HG03457 (cell line): ENCODE results near the gene TCF12.

Source experiments
- ATAC-seq: cut with Tn5 transposase; IDR thresholded peaks from one replicate; pipeline ENCODE4 v1.9.1; 2021; ENCODE audit warnings: moderate number of reproducible peaks; ENCODE audit not compliant: unreplicated experiment

TCF12 gene

DNA sequence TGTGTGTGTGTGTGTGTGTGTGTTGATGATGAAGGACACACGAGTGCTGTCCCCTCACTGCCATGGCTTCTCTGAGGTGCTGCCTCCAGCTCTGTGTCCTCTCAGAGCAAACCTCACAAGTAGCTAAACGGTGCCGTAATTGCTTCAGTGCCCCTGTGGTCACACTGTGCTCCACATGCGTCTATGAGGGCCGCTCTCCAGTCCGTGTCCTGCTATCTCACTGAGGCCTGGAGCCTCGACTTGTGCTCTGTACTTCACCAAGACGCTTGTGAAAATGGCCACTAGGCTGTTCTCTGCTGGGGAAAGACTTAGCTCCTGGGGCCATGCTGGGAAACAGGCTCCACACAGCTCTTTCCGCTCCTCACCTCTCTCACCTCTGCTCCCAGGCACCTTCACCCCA lies 392.4 kb downstream of the TCF12 start:
- no peak for ATAC-seq

DNA sequence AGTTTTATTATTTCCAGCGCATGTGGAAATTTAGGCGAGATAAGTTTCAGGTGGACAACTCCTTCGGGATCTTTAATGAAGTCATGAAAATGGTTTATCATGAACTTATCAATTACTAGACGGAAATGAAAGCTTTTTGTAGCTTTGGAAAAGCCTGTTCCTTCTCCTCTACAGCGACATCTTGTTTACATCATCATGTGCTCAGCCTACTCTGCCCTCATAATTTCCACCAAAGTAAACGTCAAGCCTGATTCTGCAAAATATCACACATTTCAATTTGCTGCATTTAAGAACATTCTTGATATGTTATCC lies 393.5 kb downstream of the TCF12 start:
- no peak for ATAC-seq

DNA sequence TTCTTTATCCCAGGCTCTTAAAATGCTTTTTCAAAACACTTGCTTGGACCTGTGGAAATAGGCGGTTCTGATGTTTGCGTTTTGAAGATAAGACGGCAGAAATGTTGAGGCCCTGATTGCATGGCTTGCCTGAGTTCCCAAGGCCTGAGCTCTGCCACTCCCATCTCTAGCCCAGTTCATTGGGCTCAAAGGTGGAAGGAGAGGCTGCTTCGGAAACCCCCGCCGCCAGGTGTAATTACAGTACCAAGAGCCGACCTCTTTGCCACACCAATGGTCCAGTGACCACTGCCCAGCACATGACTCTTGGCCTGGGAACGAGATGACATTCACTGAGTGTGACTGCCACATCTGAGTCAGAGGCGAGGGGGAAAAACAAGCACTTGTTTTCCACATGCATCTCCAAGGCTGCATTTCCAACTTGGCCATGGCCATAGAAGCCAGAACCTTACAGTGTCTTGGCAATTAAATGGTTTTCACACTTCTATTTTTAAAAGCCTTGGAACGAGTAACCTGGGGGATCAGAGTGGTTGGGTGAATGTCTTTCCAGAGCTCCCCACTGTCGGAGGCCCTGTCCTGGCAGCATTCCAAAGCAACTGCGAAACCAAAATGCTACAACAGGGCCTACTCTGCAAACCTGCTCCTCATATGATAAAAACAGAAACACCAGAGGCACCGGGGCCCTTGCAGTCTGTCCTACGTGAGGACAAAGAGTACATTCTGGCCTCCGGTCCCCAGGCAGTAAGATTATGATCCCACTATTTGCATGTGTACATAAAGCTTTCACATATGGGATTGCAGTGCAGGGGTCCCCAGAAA lies 394.1 kb downstream of the TCF12 start:
- no peak for ATAC-seq

DNA sequence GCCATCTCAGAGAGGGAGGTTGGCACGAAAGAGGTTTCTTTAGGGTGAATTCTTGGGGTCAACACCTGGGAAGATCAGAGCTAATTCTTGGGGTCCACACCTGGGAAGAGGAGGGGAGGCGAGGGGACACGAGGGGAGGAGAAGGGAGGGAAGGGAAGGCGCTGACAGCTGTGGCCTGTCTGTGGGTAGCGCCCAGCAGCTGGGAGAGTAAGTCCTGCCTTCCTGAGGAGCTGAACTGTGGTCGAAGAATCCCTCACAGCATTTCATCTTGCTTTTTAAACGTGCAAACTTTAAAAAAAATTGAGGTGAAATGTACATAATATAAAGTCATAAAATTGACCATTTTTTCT lies 394.7 kb downstream of the TCF12 start:
- ATAC-seq = no peak

DNA sequence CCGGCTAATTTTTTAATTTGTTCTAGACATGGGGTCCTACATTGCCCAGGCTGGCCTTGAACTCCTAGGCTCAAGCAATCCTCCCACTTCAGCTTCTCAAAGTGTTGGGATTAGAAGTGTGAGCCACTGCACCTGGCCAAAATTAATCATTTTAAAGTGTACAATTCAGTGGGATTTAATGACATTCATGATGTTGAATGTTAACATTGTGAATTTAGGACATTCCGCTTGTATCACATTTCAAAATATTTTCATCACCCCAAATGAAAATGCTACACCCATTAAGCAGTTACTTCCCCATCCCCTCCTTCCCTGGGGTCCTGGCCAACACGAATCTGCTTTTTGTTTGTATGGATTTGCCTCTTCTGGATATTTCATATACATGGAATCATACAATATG lies 395.8 kb downstream of the TCF12 start:
- no peak for ATAC-seq

DNA sequence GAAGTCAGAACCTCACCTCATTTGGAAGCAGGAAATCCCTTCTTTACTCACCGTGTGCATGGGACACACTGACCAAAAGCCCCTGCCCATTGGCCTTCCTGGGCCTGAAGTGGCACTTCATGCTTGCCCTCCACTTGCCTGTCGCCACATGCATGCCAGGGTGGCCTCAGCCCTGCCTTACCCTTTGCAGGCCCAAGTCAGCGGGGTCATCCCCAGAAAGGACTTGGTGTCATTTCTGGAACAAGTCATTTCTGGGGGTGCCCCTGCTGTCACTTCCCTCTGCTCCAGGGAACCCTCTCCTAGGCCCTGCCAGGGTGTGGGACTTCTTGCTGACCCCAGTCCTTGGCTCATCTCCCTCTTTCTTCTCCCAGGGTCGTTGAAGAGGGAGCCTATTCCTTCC lies 398.0 kb downstream of the TCF12 start:
- ATAC-seq = no peak

DNA sequence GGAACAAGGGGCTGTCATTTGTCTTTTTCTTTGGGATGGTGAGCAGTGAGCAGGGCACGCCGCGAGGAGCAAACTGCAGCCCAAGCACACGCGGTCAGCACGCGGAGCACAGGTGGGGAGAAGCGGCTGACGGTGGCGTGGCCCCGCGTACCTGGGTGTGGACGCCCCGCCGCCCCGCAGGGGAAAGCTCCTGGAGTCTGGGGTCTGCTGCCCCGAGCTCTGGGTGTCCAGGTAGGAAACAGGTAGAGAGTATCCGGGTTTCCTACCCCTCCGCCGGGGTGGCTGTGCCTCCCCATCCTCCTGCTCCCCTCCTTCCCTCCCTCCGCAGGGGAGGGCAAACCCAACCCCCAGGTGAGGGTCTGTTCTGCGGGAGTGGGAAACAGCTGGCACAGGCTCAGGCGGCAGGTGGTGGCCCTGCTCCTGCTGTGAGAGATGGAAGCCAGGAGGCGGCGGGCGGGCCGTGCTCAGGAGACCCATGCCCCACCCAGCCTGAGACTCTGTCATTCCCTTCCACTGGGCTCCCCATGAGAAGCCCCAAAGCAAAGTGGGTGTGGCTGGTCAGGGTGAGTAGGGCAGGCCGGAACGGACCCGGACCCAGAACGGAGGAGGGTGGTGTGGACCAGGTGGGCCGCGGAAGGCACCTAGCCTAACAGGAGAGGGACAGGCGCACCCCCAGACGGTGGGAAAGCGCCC lies 400.9 kb downstream of the TCF12 start:
- ATAC-seq = no peak

DNA sequence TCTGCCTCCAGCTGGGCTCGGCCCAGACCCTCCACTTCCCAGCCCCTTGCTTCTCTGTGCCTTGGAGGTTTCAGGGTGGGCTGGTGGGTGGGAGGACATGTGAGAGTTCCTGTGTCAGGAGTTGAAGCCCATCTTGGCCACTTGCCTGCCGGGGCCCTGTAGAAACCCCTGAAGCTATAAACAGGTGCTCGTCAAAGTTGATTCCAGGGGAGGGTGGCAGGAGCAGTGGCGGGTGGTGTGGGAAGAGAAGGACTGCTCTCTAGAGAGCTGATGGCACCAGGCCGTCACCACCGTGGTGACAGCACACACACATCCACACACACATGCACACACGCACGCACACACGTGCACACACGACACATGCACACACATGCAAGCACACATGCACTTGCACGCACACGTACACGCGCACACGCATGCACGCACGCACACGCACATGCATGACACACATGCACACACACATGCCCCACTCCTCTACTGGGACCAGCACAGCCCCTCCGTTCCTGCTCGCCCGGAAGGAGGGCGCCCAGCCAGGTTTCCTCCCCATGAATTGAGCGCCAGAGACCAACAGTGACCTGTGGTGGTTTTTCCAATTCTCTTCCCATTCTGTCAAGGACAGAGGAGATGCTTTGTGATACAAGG lies 401.6 kb downstream of the TCF12 start:
- no peak for ATAC-seq

DNA sequence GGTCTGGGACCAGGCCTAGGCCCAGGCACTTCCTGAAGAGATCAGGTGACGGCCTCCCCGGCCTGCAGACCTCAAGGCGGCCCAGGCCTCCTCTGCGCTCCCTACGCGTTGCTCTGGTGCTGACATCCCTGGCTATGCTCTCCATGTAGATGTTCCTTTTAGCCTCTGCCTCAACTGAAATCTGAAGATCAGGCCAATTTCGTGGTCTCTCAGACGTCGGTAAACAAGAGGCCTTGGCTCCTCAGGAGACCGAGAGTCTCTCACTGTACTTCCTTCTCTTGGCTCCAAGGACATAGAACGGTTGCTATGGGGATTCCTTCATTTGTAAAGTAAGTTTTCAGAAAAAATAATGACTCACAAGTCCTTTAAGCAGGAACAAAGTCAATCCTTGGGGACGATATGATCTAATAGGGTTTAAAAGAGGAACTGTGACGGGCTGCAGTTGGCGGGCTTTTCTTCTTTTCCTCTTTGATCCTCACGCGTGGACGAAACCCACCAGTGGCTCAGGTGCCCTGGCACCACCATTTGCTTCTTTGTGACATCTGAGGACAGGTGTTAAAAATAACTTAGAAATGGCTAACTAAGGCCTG lies 402.3 kb downstream of the TCF12 start:
- ATAC-seq = no peak

DNA sequence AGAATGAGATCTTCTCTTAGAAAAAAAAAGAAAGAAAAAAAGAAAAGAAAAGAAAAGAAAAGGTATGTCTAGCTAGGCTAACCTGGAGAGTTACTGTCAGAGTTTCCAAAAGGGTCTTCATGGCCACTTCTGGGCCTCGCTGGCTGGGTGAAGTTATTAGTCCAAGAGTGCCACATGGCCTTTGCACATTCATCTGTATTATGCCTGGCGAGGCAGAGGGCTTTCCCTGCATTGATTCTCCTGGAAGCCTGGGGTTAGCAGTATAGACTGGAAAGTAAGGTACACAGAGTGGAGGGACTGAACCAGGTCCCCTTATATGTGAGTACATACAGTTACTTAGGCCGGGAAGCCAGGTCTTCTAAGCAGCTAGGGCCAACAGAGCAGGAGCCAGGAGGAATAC lies 403.0 kb downstream of the TCF12 start:
- no peak for ATAC-seq

DNA sequence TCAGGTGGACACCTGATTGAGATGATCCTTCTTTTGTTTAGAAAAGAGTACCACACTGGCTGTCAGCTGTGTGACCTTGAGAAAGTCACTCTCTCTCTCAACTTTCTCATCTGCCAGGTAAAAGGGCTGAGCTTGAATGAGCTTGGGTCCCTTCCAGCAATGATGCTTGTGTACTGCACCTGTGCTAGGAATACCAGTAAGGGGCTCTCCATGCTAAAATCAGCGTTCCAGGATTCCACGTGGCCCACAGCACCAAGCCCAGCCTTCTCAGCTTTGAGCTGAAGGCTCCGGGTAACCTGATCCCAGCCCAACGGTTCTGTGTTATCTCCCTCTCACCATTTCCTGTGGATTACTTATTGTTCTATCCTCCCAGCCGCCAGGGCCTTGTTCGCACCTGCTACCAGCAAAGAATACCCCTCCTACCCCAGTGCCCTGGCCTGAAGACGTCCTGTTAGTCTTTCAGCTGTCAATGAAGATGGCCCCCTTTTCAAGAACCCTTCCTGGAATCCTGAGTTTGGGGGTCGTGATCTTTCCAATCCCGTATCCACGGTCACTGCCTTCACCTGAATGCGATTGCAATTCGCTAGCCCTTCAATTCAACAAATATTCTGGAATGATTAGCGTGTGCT lies 403.6 kb downstream of the TCF12 start:
- no peak for ATAC-seq

DNA sequence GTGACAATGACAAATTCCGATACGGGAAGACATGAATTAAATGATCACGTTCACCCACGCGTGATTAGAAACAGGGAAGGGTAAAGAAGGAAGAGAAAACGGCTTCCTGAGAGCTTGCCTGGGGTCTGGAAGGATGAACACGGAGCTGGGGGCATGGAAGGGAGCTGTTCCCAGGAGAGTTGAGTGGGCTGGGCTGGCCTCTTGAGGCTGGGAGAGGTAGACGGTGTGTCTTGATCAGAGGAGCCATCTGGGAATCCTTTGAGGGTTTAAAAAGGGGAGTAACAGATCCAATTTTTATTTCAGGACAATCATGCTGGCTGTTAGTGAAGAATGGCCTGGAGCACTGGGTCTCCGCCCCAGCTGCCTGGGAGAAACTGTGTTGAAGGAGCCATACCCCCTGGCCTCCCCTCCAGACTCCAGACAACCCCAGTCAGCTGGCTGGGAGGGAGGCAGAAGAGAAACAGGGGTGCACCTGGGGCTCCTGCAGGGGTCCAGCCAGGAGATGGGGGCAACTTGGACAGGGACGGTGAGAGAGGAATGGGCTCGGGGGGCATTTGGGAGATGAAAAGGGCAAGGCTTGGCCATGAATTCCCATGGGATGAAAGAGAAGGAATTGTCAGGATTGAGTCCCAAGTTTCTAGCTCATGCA lies 404.3 kb downstream of the TCF12 start:
- ATAC-seq = no peak

DNA sequence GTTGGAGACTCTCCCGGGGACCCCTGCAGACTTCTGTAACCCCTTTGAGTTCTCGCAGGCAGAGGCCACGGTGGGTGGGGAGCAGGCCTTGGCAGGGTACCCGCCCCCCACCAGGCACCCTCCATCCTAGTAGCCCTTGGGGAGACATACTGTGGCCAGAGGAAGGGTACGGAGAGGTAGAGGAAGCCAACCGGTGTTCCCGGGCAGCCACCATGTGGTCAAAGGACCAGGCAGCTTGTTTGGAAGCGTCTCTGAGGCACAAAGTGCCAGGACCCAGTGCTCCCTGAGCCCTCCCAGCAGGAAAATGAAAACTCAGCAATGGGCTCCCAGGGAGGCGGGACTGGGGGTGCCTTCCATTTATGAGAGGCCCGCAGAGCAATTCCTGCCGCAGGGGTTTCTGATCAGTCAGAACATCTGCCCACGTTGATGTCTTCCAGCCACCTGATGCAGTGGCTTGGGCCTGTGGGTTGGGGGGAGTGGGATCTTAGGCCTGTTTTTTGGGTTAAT lies 404.9 kb downstream of the TCF12 start:
- ATAC-seq = no peak

DNA sequence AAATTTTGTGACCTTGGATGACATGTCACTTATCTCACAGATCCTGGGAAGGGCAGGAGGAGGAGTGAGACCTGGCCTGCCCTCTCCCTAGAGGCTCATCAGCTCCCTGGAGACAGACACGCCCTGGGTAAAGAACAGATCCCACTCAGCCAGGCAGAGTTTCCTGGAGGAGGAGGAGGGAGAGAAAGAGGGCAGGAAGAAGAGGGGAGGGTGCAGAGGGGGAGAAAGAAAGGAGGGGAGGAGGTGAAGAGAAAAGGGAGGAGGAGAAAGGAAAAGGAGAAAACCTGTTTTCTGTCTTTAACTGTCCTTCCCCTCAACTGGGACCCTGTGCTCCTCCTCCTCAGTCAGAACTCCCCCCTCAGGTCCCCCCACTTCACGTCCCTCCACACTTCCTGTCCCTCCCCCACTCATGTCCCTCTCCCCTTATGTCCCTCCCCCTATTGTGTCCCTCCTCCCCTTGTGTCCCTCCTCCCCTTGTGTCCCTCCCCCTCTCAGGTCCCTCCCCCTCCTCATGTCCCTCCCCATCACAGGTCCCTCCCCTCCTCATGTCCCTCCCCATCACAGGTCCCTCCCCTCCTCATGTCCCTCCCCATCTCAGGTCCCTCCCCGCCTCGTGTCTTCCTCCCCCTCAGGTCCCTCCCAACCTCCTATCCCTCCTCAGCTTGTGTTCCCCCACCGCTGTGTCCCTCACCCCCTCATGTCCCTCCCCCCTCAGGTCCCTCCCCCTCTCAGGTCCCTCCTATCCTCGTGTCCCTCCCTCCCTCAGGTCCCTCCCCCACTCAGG lies 405.6 kb downstream of the TCF12 start:
- no peak for ATAC-seq

DNA sequence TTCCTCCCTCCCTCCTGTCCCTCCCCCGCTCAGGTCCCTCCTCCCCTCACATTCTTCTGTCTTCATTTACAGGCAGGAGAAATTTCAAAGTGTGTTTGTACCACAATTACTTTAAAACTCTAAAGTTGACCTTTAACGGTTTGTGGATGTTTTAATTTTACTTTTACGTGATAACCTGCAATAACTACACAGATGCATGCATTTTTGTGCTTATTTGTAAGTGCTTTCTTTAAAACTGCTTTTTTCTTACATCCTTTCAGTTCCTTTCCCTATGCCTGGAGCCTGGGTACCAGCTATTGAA lies 406.1 kb downstream of the TCF12 start:
- ATAC-seq = no peak

DNA sequence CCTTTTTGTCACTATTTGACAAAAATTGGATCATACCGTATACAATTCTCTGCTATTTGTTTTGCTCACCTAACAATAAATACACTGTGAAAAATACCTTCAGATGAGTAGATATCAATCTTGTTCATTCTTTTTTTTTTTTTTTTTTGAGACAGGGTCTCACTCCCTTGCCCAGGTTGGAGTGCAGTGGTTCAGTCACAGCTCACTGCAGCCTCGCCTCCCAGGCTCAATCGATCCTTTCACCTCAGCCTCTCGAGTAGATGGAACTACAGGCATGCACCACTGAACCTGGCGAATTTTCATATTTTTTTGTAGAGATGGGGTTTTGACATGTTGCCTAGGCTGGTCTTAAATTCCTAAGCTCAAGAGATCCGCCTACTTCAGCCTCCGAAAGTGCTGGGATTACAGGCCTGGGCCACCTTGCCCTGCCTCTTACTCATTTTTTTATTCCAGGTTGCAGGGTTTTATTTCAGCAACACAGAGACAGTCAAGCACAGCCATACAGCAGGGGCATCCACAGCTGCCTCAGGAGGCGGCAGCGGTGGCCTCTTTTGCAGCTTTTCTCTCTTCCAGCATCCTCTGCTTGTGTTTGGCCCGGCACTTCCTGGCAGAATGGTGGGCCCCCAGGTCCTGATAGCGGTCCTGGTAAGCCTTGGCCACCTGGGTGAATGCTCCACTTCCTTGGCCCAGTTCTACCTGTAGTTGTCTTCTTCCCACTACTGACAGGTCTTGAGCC lies 406.7 kb downstream of the TCF12 start:
- ATAC-seq = no peak

DNA sequence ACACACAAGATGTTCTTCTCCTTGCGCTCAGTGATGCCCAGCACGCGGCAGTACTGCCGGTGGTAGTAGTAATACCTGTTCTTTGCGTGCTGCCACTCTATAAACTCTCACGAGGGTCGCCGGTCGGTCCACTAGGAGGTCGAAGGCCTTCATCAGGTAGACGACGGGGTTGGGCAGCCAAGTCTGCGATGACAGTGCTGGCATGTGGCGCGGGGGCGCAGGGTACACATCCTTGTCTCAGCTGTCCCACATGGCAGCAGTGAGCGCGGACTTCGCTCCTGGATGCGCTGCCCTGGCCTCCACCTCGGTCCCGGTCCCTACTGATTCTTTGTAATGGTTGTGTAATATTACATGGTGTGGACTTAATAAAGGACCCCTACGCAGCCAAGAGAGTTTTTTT lies 407.8 kb downstream of the TCF12 start:
- no peak for ATAC-seq

DNA sequence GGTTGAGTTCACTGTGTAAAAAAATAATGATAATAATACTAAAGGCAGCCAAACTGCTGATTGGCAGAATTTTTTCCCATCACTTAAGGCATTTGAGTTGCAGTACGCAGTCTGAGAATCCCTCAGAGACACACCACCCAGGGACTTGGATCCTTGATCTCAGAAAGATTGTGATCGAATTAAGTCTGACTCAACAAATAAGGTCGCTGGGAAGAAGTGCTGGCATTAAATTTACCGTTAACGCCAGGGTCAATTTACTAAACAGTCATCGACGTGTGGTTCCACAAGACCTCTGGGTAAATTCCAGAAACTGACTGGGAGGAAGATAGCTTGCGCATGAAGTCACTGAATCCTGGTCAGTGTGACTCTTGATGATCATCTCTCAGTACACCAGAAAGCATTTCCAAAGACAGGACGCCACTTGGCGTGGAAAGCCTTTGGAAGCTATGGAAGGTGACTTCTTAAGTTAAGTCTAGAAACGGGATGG lies 409.6 kb downstream of the TCF12 start:
- ATAC-seq = no peak

DNA sequence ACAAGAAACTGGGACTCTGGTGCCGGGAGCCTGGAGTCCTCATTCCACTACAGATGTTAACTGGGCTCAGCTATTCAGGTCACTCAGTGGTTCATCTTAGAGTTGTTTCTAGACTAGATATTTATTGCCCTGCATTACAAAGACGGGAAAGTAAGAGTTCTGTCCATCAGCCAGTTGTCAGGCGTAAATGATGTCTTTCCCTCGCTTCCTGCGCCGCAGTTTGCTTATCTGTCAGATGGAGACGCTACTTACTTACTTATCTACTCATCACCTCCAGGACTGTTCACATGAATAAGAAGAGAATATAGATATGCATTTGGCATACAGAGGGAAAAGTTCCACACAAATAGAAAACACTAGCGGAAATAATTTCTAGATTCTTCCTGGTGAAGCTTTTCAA lies 410.0 kb downstream of the TCF12 start:
- no peak for ATAC-seq
